ENCODE measurements around the gene TREML2. TPM values are rescaled to one million over a fixed set of nuclear protein-coding genes. Genes with fewer than 3 reads are reported as not detected.
"Not testable (repeated sequence)": the region's sequence is repeated elsewhere in the genome, so short reads cannot be mapped to it uniquely, and the experiment has no call there.

Gene TREML2
- total RNA-seq, 2 experiments from 2014 or later: 12.1 to 12.2 TPM

DNA sequence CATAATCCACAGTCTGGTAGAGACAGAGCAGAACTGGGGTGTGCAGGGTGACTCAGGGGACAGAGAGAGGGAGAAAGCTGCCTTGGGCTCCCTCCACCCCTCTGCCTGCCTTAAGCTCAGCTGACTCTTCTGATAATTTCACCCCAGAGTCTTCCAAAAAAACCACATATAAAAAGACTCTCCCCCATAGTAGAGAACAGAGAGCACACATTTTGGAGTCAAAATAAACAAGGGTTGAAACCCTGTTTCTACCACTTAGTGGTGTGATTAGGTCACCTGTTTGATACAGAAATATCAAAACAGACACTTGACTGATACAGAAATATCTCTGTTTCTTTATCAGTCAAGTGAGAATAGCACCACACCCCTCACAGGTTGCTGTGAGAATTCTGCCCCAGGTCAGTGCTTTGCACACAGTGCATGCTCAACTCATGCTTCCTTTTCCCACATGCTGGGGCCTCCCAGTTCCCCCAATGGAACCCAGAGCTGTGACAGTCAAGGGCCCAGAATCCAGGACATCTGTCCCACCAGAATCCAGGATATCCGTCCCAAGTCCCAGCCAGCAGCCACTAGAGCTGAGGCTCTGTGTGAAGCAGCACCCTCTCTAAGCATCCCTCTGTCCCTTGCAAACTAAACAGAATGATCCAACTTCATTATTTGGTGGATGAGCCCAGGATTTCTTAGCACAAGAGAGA, 1.2 kb downstream of the TREML2 start:
- CTCF ChIA-PET: interaction anchor here (1.8 kb wide), 1 partner anchor 120 kb away, joined by 4 read pairs; no protein-coding TSS in a partner anchor
- H3K27ac Mint-ChIP-seq: peak overlapping the region; percentile 94
- peak; percentile 79 for DNase-seq
- H3K4me1 Mint-ChIP-seq (ENCODE audit: low read depth): peaks cover 71% of the 10 kb centered on the region
- H3K36me3 Mint-ChIP-seq (ENCODE audit: low read depth): peaks cover 13% of the 10 kb centered on the region
- H3K27me3 Mint-ChIP-seq (ENCODE audit: low read depth): no peaks in the 10 kb centered on the region
- H3K4me3 Mint-ChIP-seq: peak overlapping the region; percentile 76
- intact Hi-C loops (cut with micrococcal nuclease): loop anchor here (1.0 to 5.0 kb wide), 6 partner anchors 97 to 533 kb away; partner anchors contain the start of genes NFYA and OARD1
- H3K9me3 Mint-ChIP-seq: no peaks in the 10 kb centered on the region

DNA sequence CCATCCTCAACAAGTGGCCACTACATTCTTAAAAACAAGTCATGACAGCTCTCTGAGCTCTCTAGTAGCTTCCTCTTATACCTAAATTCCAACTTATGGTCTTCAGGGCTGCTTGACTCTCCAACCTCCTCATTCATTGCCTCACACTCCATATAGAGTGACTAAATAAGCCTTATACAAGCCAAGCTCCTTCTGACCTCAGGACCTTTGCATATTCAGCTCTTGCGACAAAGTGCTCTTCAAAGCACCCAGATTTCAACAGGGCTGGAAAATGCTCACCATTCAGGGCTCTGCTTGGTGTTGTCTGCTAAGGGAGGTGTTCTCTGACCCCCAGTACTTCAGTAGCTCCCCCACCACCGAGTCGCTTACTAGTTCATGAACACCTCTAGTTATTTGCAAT, 3.7 kb downstream of the TREML2 start:
- Mint-ChIP-seq H3K4me1 (ENCODE audit: low read depth) (peaks cover 72% of the 10 kb centered on the region), H3K27ac (no peak overlapping the region), H3K9me3 (no peaks in the 10 kb centered on the region), H3K27me3 (ENCODE audit: low read depth) (no peaks in the 10 kb centered on the region), H3K4me3 (no peak overlapping the region), H3K36me3 (ENCODE audit: low read depth) (peaks cover 17% of the 10 kb centered on the region)
- DNase-seq: no peak
- CTCF ChIA-PET: interaction anchor here (0.6 to 1.9 kb wide), 9 partner anchors 9 to 569 kb away, joined by 3 to 12 read pairs (median 3); no protein-coding TSS in a partner anchor
- intact Hi-C loops (cut with micrococcal nuclease): loop anchor here (5.0 kb wide), 1 partner anchor 95 kb away; no protein-coding TSS in a partner anchor

DNA sequence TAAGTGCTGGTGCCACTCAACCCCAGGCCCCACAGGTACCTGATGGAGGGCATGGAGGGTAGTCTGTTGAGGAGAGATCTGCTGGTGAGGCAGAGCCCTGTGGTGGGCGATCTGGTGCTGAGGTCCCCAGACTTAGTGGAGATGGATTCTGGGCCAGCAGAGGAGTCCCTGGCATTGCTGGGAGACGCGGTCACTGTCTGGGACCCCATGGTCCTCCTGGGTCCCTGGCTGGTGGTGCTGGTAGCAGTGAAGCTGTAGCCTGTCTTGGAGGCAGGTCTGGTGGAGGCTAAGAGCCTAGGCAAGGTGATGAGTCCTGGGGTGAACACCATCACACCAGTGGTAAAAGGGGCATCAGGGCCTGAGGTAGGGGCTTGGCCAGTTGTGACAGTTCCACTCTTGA, 6.6 kb downstream of the TREML2 start:
- CTCF ChIA-PET: interaction anchor here (1.3 kb wide), 1 partner anchor 11 kb away, joined by 5 read pairs; no protein-coding TSS in a partner anchor
- Mint-ChIP-seq H3K27ac (no peak overlapping the region), H3K36me3 (ENCODE audit: low read depth) (peaks cover 27% of the 10 kb centered on the region), H3K27me3 (ENCODE audit: low read depth) (no peaks in the 10 kb centered on the region), H3K4me3 (no peak overlapping the region), H3K4me1 (ENCODE audit: low read depth) (peaks cover 45% of the 10 kb centered on the region), H3K9me3 (peaks cover 9% of the 10 kb centered on the region)
- intact Hi-C loops (cut with micrococcal nuclease): no loop called here
- no peak for DNase-seq

DNA sequence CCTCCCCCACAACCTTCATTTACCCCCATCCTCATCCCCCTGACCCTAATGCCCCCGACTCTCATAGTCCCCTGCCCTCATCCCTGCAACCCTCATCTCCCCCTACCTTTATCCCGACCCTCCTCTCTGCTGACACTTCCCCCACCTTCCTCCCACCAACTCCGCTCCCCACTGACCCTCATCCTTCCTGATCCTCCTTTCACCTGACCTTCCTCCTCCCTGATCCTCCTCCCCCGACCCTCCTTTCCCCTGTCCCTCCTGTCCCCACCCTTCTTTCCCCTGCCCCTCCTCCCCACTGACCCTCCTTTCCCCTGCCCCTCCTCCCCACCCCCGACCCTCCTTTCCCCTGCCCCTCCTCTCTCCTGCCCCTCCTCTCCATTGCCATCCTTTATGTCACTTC, 7.1 kb downstream of the TREML2 start:
- Mint-ChIP-seq H3K4me1 (ENCODE audit: low read depth) (peaks cover 41% of the 10 kb centered on the region), H3K36me3 (ENCODE audit: low read depth) (peaks cover 27% of the 10 kb centered on the region), H3K27ac (no peak overlapping the region), H3K4me3 (no peak overlapping the region), H3K27me3 (ENCODE audit: low read depth) (no peaks in the 10 kb centered on the region), H3K9me3 (peaks cover 10% of the 10 kb centered on the region)
- CTCF ChIA-PET: no interaction called here
- intact Hi-C loops (cut with micrococcal nuclease): no loop called here
- no peak for DNase-seq

DNA sequence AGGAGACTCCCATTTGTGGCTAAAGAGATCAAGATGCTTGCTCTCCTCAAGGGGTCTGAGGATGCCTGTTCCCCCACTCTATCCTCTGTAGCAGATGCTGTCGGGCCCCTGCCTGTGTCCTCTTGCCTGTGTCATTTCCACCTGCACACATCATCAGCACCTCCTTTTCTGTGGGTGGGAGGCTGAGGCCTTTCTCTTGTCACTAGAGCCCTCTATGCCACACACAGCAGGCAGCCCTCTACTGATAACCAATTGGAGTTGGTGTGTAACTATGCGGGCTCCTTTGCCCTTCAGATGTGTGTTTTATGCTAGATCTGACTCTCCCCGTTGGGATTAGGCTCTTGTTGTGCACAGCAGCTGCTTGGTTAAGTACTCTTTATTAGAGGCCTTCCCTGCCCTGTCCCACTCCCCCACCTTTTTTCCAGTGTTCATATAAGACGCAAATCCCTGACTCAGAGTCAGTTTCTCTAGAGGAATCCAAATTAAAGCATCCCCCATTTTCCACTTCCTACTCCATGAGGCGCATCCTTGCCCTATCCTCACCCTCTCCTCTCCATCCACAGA, 7.7 kb downstream of the TREML2 start:
- Mint-ChIP-seq H3K9me3 (peaks cover 10% of the 10 kb centered on the region), H3K36me3 (ENCODE audit: low read depth) (peaks cover 27% of the 10 kb centered on the region), H3K4me3 (no peak overlapping the region), H3K4me1 (ENCODE audit: low read depth) (peaks cover 41% of the 10 kb centered on the region), H3K27me3 (ENCODE audit: low read depth) (no peaks in the 10 kb centered on the region), H3K27ac (no peak overlapping the region)
- intact Hi-C loops (cut with micrococcal nuclease): no loop called here
- no peak for DNase-seq
- CTCF ChIA-PET: no interaction called here

DNA sequence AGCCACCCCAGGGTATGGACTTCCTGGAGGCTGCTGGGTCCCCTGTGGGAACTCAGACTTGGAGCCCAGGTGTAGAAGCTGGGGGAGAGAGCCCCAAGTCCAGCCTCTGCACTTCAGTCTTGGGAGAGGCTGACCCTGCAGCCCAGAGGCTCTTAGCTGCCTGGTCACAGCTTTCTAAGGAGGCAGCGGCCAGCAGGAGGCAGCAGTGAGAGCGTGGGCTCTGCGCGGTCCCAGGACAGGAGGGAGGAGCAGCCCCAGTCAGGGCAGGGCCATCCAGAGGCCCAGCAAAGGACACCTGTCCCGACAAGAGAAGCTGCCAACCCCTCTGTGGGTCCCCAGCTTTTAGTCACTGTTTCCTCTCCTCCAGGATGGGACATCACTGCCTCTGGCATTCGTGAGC, 9.4 kb downstream of the TREML2 start:
- Mint-ChIP-seq H3K36me3 (ENCODE audit: low read depth) (peaks cover 17% of the 10 kb centered on the region), H3K27me3 (ENCODE audit: low read depth) (no peaks in the 10 kb centered on the region), H3K9me3 (peaks cover 10% of the 10 kb centered on the region), H3K4me1 (ENCODE audit: low read depth) (peaks cover 37% of the 10 kb centered on the region), H3K4me3 (no peak overlapping the region), H3K27ac (no peak overlapping the region)
- DNase-seq: no peak
- intact Hi-C loops (cut with micrococcal nuclease): loop anchor here (1.0 kb wide), 1 partner anchor 127 kb away; no protein-coding TSS in a partner anchor
- CTCF ChIA-PET: interaction anchor here (0.6 to 1.4 kb wide), 5 partner anchors 9 to 122 kb away, joined by 3 to 8 read pairs (median 4); no protein-coding TSS in a partner anchor

DNA sequence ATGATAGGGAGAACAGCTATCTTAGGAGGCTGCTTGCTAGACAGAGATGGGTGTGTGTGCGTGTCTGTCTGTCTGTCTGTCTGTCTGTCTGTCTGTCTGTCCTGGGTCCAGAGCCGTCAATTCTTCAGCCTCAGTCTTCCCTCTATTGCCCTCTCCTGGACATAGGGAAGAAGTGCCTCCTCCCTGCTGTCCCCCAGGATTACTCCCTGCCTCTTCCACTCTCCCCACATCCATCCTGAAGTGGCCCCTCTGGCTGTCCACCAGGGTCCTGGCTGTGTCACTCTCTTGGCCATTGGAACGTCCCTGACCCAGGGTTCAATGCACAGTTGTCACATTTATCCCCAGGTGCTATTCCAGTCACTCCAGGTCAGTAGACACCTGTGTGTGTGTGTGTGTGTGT, 10.2 kb downstream of the TREML2 start:
- intact Hi-C loops (cut with micrococcal nuclease): loop anchor here (1.0 kb wide), 1 partner anchor 128 kb away; no protein-coding TSS in a partner anchor
- Mint-ChIP-seq H3K9me3 (peaks cover 10% of the 10 kb centered on the region), H3K4me1 (ENCODE audit: low read depth) (peaks cover 35% of the 10 kb centered on the region), H3K36me3 (ENCODE audit: low read depth) (peaks cover 17% of the 10 kb centered on the region), H3K27ac (no peak overlapping the region), H3K4me3 (no peak overlapping the region), H3K27me3 (ENCODE audit: low read depth) (no peaks in the 10 kb centered on the region)
- CTCF ChIA-PET: interaction anchor here (0.7 to 0.8 kb wide), 3 partner anchors 9 to 128 kb away, joined by 3 read pairs; no protein-coding TSS in a partner anchor
- no peak for DNase-seq

DNA sequence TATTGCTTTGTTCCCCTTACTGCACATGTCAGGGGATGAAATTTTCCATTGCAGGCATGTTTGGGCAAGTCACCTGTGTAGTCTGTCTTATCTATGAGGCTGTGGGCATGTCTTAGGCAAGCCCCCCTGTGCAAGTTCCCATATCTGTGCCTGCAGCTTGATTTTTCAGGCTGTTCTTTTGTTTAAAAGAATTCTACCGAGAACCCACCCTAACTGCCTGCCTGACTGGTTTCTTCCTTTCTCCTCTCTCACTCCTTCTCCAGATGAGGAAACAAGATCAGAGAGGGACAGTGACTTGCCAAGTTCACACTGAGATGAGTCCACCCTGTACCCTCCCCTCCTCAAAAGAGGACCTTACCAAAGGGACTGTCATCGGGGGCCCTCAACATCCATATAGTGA, 11.0 kb downstream of the TREML2 start:
- peaks cover 31% of the 10 kb centered on the region for H3K4me1 Mint-ChIP-seq (ENCODE audit: low read depth)
- intact Hi-C loops (cut with micrococcal nuclease): no loop called here
- peaks cover 17% of the 10 kb centered on the region for H3K36me3 Mint-ChIP-seq (ENCODE audit: low read depth)
- H3K27me3 Mint-ChIP-seq (ENCODE audit: low read depth): no peaks in the 10 kb centered on the region
- CTCF ChIA-PET: interaction anchor here (0.7 to 1.4 kb wide), 6 partner anchors 8 to 130 kb away, joined by 3 to 4 read pairs (median 3); no protein-coding TSS in a partner anchor
- DNase-seq: no peak
- H3K4me3 Mint-ChIP-seq: no peak overlapping the region
- peaks cover 10% of the 10 kb centered on the region for H3K9me3 Mint-ChIP-seq
- peak overlapping the region; percentile 57 for H3K27ac Mint-ChIP-seq

DNA sequence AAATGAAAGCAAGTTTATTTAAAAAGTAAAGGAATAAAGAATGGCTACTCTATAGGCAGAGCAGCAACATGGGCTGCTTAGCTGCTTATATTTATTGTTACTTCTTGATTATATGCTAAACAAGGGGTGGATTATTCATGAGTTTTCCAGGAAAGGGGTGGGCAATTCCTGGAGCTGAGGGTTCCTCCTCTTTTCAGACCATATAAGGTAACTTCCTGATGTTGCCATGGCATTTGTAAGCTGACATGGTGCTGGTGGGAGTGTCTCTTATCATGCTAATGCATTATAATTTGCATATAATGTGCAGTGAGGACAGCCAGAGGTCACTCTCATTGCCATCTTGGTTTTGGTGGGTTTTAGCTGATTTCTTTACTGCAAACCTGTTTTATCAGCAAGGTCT, 11.9 kb downstream of the TREML2 start:
- H3K27me3 Mint-ChIP-seq (ENCODE audit: low read depth); H3K36me3 Mint-ChIP-seq (ENCODE audit: low read depth); H3K27ac Mint-ChIP-seq; H3K4me3 Mint-ChIP-seq; intact Hi-C loops (cut with micrococcal nuclease); DNase-seq: not testable (repeated sequence)
- CTCF ChIA-PET: interaction anchor here (0.6 to 1.4 kb wide), 3 partner anchors 8 to 131 kb away, joined by 3 to 4 read pairs (median 3); no protein-coding TSS in a partner anchor
- Mint-ChIP-seq H3K9me3 (peaks cover 10% of the 10 kb centered on the region), H3K4me1 (ENCODE audit: low read depth) (peaks cover 23% of the 10 kb centered on the region)

DNA sequence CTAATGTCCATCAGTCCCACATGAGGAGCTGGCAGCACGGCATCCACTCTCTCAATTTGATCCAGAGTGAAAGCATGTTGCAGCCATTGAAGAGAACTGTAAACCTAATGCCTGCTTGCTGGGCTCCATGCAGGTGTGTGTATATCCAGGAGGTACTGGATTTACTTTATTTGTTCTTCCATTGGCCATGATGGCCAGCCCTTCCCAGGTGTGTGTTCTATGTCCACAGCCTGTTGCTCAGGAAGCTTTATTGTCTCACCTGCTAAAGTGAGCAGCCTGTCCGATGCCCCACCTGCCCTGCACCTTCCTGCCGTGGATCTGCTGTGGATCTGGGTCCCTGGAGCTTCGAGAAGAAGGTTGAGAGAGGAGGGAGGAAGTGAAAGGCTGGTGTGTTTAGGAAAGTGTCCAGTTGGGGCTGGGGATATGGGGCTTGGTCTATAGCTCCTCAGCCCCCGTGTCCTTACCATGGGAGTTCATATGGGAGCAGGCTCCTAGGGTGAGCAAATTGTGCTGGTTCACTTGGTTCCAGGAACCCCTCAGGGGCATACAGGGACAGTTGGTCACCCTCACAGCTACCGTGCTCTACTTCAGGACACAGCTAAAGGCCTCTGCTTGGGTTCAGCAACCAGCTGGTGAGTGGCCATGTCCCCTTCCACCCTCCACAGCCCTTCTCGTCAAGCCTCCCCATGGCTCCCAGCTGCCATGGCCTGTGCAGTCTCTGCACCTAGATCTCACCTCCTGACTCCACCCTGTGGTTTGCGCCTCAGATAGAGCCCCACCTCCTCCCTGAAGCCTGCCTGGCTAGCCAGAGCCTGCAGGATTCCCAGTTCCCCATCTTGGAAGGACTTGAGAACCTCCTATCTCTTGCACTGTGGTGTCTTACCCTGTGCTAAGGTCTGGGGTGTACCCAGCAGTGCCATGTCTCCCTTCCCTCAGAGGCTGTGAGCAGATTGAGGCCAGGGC, 12.7 kb downstream of the TREML2 start:
- no peak for DNase-seq
- Mint-ChIP-seq H3K4me1 (ENCODE audit: low read depth) (peaks cover 20% of the 10 kb centered on the region), H3K27me3 (ENCODE audit: low read depth) (no peaks in the 10 kb centered on the region), H3K36me3 (ENCODE audit: low read depth) (peaks cover 10% of the 10 kb centered on the region), H3K9me3 (peaks cover 10% of the 10 kb centered on the region), H3K27ac (no peak overlapping the region), H3K4me3 (no peak overlapping the region)
- CTCF ChIA-PET: interaction anchor here (0.6 to 1.7 kb wide), 5 partner anchors 9 to 131 kb away, joined by 3 to 8 read pairs (median 3); no protein-coding TSS in a partner anchor
- intact Hi-C loops (cut with micrococcal nuclease): no loop called here

DNA sequence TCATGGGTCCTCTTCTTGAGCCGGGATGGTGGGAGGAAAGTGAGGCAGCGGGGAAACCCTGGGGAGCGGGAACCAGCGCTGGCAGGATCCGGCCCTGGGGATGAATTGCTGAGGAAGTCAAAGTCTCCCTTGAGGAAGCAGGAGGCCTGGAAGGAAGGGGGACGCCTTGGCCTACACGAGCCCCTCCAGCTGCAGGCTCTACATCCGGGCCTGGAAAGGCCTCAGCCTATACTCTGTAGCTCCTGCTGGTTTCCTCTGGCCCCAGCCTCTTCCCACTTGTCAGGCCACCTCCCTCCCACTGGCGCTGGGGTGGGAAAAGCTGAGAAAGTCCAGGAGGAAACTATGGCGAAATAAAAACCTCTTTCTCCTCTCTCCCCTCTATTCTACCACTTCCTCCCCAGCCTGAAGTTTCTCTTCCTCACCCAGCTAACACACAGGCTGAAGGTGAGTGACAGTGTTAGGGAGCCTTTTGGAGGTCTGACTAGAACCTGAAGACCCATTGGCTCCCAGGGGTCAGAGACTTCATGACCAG, 14.9 kb downstream of the TREML2 start:
- Mint-ChIP-seq H3K27ac (no peak overlapping the region), H3K4me1 (ENCODE audit: low read depth) (peaks cover 31% of the 10 kb centered on the region), H3K9me3 (peaks cover 10% of the 10 kb centered on the region), H3K27me3 (ENCODE audit: low read depth) (no peaks in the 10 kb centered on the region), H3K4me3 (no peak overlapping the region), H3K36me3 (ENCODE audit: low read depth) (peaks cover 8% of the 10 kb centered on the region)
- no peak for DNase-seq
- intact Hi-C loops (cut with micrococcal nuclease): no loop called here
- CTCF ChIA-PET: interaction anchor here (0.8 to 1.7 kb wide), 3 partner anchors 8 to 93 kb away, joined by 3 to 8 read pairs (median 3); no protein-coding TSS in a partner anchor

All from activated naive CD4-positive, alpha-beta T cell treated with anti-CD3 and anti-CD28 coated beads for 36 hours (primary cell).